Urothelium cell line (cell line): ENCODE data around the gene EXOSC7.

Source experiments
- DNase-seq: peaks from one replicate; pipeline ENCODE4 v3.0.0; 2011; ENCODE audit warnings: low spot score, mixed read lengths
- FAIRE-seq: peaks from 2 replicates; lab custom pipeline; 2011; peaks lifted over from hg19 to GRCh38; lab: Jason Lieb, UNC

The EXOSC7 gene

GRCh38 chr3:45021524-45022297 lies 45.7 kb downstream of the EXOSC7 start:
- DNase-seq, result no peak
- peak; percentile 63 for FAIRE-seq

- DNase-seq (no peak), FAIRE-seq (no peak)
Measured at GRCh38 chr3:45023675-45024074, 47.6 kb downstream of the EXOSC7 start.

GRCh38 chr3:45024542-45025255 lies 48.7 kb downstream of the EXOSC7 start:
- FAIRE-seq (no peak), DNase-seq (no peak)

GRCh38 chr3:45026038-45026437 lies 50.0 kb downstream of the EXOSC7 start, which contains the start of gene CLEC3B:
Gene CLEC3B (plus strand): TSS chr3:45026303. CDS start chr3:45026363, 60 bp downstream.
- FAIRE-seq, result no peak
- DNase-seq, result no peak

- FAIRE-seq, result no peak
- DNase-seq, result no peak
Measured at GRCh38 chr3:45026957-45027356, 50.9 kb downstream of the EXOSC7 start.

- DNase-seq, result no peak
- FAIRE-seq, result no peak
Measured at GRCh38 chr3:45027441-45027840, 51.4 kb downstream of the EXOSC7 start.

- DNase-seq (no peak), FAIRE-seq (peak; percentile 30)
Measured at GRCh38 chr3:45029216-45029615, 53.2 kb downstream of the EXOSC7 start.

- DNase-seq, result no peak
Measured at GRCh38 chr3:45029661-45030060, 53.6 kb downstream of the EXOSC7 start.

GRCh38 chr3:45031531-45031930 lies 55.5 kb downstream of the EXOSC7 start:
- DNase-seq (no peak), FAIRE-seq (no peak)

More at GRCh38 chr3:45029661-45030060, 53.6 kb downstream of the EXOSC7 start:
- FAIRE-seq, result no peak

GRCh38 chr3:45032113-45032512 lies 56.1 kb downstream of the EXOSC7 start:
- DNase-seq (no peak), FAIRE-seq (no peak)

GRCh38 chr3:45033791-45034190 lies 57.7 kb downstream of the EXOSC7 start:
- no peak for DNase-seq
- FAIRE-seq, result no peak

GRCh38 chr3:45034612-45035252 lies 58.7 kb downstream of the EXOSC7 start:
- DNase-seq, result peak; percentile 19
- FAIRE-seq, result no peak

- no peak for FAIRE-seq
- no peak for DNase-seq
Measured at GRCh38 chr3:45035441-45036301, 59.6 kb downstream of the EXOSC7 start.

- FAIRE-seq (peak; percentile 93), DNase-seq (peak; percentile 93)
Measured at GRCh38 chr3:45037720-45038455, 61.8 kb downstream of the EXOSC7 start.

GRCh38 chr3:45041666-45042065 lies 65.6 kb downstream of the EXOSC7 start:
- no peak for DNase-seq
- no peak for FAIRE-seq

- FAIRE-seq (no peak), DNase-seq (no peak)
Measured at GRCh38 chr3:45042162-45042561, 66.1 kb downstream of the EXOSC7 start.

GRCh38 chr3:45043728-45044299 lies 67.8 kb downstream of the EXOSC7 start:
- FAIRE-seq (no peak), DNase-seq (peak; percentile 69)

GRCh38 chr3:45048244-45048643 lies 72.2 kb downstream of the EXOSC7 start:
- DNase-seq (no peak), FAIRE-seq (no peak)

- FAIRE-seq (no peak), DNase-seq (no peak)
Measured at GRCh38 chr3:45049807-45050206, 73.8 kb downstream of the EXOSC7 start.

GRCh38 chr3:45051685-45052084 lies 75.6 kb downstream of the EXOSC7 start:
- FAIRE-seq (no peak), DNase-seq (no peak)
